Stimulated activated CD4-positive, alpha-beta T cell treated with anti-CD3 and anti-CD28 coated beads, Interleukin-15, amount 100 ng/mL, for 24 hours (primary cell): ENCODE data around the gene KCNA4.
"Not testable (repeated sequence)": the region's sequence is repeated elsewhere in the genome, so short reads cannot be mapped to it uniquely, and the experiment has no call there.

Experiments
- DNase-seq: peaks from one replicate; pipeline ENCODE4 v3.0.0-alpha.2; 2020

The KCNA4 gene

DNA sequence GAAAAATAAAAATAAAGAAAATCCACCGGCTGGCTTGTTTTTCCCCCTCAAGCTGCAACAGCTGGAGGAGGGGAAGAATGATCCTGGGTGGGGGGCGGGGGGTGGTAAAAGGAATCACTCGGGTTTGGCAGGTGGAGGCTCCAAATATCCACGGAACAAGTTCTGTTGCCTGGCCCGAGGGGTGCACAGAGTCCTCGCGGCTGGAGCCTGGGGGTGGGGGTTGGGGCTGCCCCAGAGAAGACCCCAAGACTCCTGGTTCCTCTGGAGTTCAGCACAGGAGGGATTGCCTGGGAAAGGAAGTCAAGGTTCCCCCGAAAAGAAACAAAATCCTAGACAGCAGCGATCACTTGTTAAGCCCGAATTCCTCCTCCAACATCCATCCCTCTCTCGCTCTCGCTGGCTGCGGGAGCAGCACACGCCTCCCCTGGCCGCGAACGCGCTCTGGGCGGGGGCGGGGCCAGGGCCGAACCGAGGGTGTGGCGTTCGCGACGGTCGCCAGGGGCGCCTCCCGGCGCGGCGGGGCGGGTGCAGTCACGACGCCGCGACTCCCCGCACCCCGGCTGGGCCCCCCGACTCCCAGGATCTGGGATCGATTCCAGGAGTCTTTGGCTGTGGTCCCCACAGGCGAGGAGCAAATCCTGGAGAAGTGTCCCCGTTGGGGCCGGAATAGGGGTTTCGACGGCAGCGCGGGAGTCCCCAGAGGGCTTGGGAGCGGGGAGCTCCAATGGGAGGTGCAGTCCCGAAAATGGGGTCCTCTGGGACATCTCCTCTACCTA, at the start of gene KCNA4:
TSS of gene KCNA4 (minus strand) at position 443 of the 776 bp plus-strand sequence. CDS start 4,352 bp downstream, outside the sequence.
- DNase-seq, result peak; percentile 11

DNA sequence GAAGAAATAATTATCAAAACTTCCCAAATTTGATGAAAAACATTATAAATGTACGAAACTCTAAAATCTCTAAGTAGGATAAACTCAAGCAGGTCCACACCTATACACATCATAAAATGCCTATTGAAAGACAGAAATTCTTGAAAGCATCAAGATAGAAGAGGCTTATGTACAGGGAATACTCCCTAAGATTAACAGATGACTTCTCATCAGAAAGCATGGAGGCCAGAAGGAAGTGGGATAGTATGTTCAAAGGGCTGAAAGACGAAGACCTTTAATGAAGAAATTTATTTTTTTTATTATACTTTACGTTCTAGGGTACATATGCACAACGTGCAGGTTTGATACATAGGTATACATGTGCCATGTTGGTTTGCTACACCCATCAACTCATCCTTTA, 45.3 kb upstream of the KCNA4 start:
- DNase-seq, result no peak

DNA sequence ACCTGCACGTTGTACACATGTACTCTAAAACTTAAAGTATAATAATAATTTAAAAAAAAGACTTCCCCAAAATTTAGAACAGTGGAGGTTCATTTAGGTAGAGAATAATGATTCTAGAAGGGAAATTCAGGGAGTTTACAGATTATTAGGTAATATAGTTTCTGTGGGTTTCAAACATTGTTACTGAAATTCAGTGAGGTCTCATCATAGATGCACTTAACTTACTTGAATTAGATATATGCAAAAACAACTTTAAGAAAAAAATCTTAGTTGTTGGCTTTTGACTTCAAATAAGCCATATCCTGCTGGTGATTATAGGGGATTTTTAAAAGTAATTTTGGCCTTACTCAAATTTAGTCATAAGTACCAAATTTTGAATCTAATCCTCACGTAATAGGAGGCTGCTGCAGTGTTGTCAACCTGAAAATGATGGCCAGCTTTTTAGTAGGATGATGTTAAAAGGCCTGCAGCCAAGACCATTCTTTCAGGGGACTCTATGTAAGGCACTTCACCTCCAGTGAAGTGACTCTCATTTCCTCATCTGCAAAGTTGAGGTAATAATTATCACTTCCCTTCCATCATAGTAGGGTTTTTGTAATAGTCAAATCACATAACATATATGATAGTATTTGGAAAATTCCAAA, 42.5 kb upstream of the KCNA4 start:
- DNase-seq, result no peak

DNA sequence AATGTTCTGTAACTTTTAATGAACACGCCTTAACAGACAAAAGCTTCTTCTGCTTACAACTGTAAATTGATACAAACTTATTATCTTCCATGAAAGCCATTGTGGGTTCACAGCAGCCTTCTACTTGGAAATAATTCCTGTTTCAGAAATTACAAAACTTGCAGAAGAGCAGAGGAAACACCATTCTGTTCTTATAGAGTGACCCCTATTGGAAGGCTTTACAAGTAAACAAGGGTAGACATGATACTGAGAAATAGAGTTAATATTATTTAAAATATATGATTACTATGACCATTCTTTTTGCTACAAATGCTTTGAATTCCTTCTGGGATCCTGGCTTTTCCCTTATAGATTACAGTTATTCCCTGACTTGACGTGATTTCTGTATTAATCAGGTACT, 32.4 kb upstream of the KCNA4 start:
- DNase-seq, result no peak

DNA sequence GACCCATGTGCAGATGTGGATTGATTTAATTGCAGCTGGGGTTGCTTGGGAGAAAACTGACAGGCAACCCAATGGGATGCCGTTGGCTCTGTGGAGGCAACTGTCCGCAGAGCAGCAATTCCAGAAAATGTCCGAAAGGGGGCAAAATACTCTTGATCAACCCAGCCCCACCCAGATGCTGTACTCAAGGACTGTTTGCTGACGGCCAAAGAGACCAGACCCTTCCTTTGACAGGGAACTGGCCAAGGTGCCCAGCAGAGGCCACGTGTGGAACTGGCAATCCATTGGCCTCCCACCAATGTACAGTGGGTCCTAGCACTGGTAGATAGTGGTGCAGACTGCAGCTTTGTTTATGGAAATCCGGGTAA, 29.7 kb upstream of the KCNA4 start:
- no peak for DNase-seq

DNA sequence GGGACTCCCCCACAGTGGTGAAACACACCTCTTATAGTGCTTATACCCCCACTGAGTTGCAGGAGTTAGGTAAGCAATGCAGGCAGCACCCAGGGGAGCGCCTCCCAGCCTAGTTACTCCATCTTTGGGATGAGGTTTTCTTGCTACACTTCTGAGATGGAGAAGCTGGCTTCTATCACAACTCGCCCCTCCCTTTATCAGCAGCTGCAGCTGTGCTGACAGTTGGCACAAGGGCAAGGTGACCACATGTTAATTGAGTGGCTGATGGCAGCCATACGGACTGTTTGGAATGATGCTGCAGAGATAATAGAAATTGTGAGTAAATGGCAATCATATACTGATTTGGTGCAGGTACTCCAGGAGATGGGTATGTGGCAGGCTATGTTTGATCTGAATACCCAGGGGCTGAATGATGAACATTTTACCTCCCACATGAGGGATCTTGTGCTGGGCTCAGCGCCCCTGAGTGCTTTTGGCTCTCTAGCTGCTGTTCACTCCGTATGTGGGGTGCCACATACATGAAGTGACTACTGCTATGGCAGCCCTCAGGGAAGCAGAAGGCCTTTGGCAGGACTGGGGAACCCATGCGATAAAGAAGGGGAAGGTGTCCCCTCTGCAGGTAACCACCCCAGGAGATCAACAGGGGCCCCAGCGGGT, 29.2 kb upstream of the KCNA4 start:
- no peak for DNase-seq

DNA sequence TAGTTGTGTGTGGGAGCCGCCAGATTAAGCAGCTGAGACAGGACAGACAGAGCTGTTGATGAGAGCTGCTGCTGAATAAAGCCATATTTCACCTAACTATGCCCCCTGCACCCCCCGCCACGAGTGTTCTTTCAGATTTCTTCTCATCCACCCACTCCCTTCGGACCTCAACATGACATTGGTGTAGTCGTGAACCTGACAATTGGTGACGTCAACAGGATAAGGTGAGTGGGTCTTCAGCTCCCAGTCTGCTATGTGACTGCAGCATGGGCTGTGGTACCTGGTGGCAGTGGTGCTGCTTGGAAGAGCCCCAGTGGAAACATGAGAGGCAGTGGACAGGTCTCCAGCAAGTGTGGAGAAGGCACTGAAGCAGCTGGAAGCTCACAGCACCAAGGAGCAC, 28.3 kb upstream of the KCNA4 start:
- DNase-seq, result no peak

DNA sequence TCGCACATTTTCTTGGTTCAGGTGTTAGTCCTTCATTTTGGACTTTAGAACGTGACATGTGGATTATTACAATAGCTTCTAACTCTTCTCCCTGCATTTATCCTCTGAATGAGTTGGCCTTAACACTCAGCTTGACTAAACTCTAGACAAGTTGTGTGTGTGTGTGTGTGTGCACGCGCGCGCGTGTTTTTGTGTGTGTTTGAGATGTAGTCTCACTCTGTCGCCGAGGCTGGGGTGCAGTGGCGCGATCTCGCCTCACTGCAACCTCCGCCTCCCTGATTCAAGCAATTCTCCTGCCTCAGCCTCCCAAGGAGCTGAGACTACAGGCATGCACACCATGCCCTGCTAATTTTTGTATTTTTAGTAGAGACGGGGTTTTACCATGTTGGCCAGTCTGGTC, 24.3 kb upstream of the KCNA4 start:
- no peak for DNase-seq

DNA sequence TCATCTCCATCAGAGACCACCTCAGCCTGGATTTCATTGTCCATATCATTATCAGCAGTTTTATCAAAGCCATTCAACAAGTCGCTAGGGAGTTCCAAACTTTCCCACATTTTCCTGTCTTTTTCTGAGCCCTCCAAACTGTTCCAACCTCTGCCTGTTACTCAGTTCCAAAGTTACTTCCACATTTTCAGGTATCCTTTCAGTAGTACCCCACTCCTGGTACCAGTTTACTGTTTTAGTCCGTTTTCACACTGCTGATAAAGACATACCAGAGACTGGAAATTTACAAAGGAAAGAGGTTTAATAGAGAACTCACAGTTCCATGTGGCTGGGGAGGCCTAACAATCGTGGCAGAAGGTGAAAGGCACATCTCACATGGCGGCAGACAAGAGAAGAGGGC, 17.9 kb upstream of the KCNA4 start:
- DNase-seq, result not testable (repeated sequence)

DNA sequence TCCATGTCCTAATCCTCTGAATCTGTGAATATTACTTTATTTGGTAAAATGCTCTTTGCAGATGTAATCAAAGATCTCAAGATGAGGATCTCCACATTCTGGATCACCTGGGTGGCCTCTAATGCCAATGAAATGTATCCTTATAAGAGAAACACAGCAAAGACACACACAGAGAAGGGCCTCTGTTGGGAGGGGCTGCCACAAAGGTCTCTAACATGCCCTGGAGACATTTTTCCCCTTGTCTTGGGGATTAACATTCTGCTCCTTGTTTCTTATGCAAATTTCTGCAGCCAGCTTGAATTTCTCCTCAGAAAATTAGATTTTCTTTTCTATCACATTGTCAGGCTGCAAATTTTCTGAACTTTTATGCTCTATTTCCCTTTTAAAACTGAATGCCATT, 17.3 kb upstream of the KCNA4 start:
- DNase-seq, result not testable (repeated sequence)

DNA sequence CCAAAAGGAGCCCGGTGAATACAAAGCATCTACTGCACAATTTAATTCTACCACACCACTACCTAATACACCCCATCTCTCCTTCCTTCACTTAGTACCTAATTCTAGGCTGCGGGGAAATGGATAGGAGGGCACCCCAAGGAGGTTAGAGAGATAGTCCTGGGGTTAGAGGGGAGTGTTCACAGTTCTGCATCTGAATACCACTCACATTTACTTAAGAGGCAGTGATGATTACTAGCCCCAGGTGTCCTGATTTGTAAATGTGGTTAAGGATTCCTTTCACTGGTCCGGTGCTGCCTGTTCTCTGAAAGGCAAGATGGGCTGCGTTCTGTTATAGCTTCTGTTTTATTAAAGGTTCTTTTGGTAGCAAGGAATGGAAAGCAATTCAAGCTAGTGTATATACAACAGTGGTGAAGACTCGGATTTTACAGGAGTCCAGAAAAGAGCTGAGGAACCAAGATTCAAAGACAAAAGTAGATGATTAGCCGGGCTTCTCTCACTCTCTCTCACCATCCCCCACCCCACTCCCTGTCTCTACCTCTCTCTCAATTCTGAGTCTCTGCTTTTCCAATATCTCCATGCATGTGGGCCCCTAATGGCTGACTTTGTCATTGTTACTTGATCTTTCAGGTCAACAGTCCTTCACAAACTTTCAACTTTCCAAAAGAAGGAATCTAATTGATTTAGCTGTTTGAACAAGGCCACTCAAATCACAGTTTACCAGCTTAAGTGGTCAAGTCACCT, 8.7 kb upstream of the KCNA4 start:
- DNase-seq, result no peak

DNA sequence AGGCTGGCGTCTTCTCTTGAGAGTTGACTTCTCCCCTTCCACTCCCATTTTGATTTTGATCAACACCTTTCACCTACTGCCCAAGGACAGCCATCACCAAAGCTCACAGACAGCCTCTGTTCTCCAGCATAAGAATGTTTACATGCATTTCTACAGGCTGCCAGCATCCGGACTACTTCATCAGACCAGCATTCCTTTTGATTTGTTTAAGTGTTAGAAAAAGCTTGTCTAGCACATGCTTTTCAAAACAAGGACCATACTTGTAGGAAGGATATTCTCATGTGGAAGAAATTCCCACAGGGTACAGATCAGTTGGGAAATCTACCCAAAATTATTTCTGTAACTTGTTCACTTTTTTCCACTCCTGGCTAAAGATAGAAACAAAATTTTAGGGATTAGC, 6.2 kb upstream of the KCNA4 start:
- DNase-seq, result no peak

DNA sequence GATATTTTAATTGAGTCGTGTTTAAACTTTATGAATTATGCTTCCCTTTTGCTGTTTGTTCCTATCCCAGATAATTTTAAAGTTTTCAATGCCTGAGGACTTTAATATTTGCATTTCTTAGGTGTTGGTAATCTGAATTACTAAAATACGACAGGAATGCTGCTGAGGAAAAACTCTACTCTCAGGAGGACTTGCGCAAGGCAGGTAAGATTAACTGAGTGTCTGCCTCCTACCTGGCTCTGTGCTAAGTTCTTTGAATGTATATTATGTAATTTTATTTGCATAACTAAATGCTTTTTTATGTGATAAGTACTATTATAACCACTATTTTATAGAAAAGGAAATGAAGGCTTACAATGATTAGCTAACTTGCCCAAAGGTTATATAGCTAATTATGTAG, 2.7 kb upstream of the KCNA4 start:
- no peak for DNase-seq

DNA sequence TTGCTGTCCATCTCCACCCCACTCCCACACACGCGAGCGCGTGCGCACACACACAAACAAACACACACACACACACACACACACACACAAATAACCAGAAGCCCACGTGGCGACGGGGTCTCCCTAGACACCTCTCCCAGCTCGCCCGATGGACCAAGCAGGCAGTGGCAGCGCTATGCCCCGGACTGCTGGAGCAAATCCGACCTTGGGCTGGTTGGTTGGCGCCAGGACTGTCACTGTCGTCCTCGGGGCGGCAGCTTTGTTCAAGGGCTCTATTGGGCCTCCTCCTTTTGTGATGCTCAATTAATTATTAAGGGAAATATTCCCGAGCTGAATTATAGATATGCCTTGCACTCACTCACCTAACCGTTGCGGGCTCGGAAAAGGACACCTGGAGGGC, 1.7 kb upstream of the KCNA4 start:
- DNase-seq, result no peak

DNA sequence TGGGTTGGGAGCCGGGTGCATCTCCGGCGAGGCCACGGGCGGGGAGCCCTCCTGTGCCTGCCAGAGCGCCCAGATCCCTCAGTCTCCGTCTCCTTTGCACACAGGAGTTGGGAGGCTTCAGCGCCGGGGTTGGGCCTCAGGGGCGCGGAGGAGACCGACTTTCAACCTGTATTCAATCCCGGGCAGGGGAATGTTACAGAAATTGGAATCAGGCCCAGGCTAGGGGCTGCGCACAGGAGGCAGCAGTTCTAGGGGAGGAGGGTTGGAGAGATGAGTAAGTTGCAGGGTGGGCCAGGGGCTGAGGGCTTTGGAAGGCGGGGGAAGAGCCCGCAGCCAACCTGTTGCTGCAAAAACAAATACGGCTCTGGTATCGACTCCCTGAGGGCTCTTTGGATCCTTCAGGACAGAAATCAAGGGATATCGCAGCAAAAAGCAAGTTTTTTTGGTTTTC, 640 bp upstream of the KCNA4 start:
- DNase-seq, result no peak

DNA sequence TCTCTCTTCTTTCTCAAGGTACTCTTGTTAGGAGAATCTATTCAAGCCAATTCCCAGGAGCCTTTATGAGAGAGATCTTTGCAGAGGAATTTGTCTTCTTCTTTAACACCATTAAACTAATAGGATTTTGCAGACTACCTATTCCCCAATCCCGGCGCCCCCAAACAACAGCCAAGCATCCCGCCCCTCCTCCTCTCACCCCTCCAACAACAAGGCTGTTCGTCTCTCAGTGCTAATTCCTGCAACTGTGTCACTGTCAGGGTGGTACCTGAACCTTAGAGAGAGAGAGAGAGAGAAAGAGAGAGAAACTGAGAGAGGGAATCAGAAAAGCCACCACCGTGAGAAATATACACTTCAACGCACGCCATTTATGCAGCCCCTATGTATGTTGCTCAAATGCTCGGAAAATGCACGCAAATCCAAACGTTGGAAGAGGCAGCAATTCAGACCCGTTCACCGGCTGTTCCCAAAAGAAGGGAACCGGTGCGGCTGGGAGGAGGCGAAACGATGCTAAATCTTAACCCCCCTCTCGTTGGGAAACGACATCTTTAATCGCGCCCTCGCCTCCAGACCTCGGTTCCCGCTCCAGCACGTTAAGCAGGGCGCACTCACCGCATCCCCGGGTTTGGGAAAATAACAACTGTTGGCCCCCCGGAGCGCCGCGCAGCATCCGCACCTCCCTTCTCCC, 961 bp downstream of the KCNA4 start:
- no peak for DNase-seq

DNA sequence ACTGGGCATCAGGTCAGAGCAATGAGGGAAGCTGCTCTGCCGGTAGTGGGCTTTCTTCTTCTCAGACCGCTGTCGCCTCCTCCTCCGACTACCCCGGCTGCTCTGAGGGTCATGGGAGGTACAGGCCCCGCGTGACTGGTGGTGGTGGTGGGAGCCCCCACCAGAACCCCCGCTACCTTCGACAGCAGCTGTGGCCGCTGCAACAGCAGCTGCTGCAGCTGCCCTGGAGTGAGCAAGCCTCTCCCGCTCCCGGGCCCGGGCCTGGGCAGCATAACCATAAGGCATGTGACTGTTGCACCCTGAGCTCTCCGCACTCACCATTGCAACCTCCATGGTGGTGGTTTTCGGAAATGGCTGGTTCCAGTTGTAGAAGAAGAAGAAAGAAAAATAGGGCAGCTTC, 4.5 kb downstream of the KCNA4 start:
- DNase-seq, result no peak

DNA sequence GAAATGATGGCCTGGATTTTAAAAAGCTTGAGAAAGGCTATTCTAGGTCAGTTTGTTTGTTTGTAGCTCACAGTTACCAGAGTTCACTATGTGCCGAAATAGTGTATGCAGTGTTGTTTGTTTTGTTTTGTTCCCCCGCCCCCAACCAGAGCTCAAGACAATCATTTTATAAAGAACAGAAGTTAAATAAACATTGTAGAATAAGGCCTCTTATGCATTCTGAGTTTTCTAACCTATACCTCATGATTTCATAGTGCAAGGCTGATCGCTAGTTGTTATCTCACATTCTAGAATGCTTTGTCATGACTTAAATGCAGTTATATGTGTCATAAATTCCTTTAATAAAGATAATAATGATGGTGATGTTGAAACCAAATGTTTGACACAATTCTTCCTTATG, 7.8 kb downstream of the KCNA4 start:
- DNase-seq, result no peak

DNA sequence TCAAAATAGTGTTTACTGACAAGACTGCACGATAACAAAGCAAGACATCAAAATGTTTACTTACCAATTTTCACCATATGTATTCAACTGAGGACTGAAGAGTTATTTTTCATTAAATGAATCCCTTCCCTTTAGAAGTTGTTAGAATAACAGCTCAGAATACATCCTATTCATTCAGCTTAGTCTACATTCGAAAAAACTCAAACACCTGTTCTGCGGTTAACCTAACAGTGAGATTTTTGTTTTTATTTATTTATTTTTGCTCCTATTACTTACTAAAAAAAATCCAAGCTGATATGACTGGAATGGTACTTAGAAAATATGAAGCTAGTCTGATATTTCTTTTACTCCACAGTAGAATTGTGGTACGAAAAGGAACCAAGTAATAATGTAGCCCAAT, 10.0 kb downstream of the KCNA4 start:
- DNase-seq, result no peak

DNA sequence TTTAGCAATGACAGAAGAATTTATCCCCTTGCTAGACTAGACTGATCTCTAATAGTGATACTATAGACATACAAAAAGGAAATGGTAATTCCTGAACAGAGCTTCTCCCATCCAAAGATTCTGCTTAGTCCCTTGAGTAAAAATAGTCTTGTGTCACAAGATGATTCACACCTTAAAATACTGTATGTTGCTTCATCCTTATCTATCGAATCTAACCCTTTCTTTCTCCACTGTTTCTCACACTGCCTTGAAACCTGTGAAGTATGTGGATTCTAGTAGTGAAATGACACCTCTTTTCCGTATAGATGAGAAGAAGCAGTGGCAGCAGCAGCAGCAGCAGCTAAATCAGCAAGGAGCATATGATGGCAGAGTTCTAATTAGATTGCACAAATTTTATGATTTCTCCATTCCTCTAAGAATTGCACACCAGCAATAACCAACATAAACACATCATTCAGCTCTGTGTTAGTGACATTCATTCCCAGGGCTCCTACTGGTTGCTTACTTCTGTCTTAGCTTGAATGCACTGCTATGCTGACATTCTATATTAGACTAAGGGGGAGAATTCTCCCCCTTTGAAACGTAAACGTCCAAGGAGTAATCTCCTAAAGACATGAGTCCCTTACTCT, 14.6 kb downstream of the KCNA4 start:
- DNase-seq, result no peak

DNA sequence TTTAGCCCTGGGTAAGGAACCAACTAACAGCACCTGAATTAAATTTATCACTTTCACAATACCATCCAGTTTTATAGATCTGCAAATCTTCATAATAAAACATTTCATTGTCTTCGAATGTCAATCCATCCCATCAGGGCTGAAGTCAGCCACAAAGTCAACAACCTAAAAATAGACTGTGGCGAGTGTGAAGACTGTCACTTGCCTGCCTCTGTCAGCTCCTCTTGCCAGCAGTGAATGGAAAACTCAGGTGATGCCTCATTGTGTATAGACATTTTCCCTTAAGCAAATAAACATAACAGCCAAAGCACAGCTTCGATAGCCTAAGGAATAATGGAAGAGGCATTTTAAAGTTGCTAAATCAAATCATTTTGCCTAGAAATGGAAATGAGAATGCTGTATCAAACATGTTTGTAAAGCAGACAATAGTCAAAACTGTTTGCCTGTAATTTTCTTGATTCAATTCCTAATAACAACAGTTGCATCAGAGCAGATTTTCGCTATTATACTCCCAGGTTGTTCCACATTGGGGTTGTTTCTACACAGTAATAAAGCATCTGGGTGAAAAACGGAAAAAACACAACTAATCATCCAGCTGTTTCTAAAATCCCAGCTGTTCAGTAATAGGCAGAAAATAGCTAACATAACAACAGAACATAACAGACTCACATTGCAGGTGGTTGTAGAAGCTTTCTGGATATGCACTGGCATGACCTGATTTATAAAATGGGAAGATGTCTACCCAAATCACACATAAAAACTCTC, 15.7 kb downstream of the KCNA4 start:
- no peak for DNase-seq

DNA sequence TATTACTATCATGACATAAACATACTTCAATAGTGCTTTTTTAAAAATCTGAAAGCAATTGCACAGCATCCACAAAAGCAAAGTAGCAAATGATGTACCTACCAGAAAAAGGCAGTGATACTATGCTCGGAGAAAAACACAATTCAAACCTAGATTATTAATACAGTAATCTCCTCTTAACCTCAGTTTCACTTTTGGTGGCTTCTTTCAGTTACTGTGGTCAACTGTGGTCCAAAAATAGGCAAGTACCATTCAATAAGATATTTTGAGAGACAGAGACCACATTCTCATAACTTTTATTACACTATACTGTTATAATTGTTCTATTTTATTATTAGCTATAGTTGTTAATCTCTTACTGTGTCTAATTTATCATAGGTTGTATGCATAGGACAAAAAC, 20.8 kb downstream of the KCNA4 start:
- DNase-seq, result no peak
